ENCODE measurements around the gene SCAND1. TPM values are rescaled to one million over a fixed set of nuclear protein-coding genes. Genes with fewer than 3 reads are reported as not detected.

Gene SCAND1
- total and polyA plus RNA-seq, 9 of the 15 experiments (the other 6 are each of a cell fraction or from before 2014, with no cell fraction given), result 0.08 to 94.0 (median 5.8) TPM

DNA sequence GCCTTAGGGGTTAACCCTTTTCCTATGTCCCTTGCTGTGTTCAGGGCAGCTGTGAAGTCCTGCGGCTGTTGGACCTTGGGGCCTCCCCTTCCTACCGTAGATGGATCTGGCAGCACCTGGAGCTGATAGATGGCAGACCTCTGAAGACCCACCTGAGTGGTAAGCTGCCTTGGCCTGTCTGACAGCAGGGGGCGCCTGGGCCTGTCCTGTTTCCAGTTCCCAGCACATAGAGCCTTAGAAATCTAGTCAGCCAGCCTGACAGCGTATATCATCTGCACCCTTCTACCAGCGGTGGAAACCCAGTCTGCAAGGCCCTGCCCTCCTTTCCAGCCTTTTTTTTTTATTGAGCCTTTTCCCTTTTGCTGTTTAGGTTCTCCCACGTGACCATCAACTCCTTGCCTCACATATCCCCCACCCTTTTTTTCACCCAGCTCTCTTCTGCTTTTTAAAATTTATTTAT, 40.7 kb upstream of the SCAND1 start (continued):
- TF ChIP-seq DIDO1 (tag; IDR thresholded peaks at IDR 0.05; ENCODE audit: low read depth), result no peak
- TF ChIP-seq KLF16 (IDR thresholded peaks at IDR 0.05), result 0 out of 2 replicates have a peak, but pooled peaks have one; percentile 20
- no peak for TF ChIP-seq PHF20 (IDR thresholded peaks at IDR 0.05; ENCODE audit: partially characterized antibody)
- TF ChIP-seq ILK (tag; IDR thresholded peaks at IDR 0.05; ENCODE audit: borderline replicate concordance, low read depth), result no peak
- no peak for TF ChIP-seq ATF1 (CRISPR knock-in tag; IDR thresholded peaks at IDR 0.05)
- TF ChIP-seq ATF1 (tag; IDR thresholded peaks at IDR 0.05), result 0 out of 2 replicates have a peak, but pooled peaks have one; percentile 28
- no peak for TF ChIP-seq SAP30 (IDR thresholded peaks at IDR 0.05; ENCODE audit: borderline replicate concordance, insufficient read depth, low read depth, low read length, poor library complexity, severe bottlenecking)
- TF ChIP-seq, protein P1, sequence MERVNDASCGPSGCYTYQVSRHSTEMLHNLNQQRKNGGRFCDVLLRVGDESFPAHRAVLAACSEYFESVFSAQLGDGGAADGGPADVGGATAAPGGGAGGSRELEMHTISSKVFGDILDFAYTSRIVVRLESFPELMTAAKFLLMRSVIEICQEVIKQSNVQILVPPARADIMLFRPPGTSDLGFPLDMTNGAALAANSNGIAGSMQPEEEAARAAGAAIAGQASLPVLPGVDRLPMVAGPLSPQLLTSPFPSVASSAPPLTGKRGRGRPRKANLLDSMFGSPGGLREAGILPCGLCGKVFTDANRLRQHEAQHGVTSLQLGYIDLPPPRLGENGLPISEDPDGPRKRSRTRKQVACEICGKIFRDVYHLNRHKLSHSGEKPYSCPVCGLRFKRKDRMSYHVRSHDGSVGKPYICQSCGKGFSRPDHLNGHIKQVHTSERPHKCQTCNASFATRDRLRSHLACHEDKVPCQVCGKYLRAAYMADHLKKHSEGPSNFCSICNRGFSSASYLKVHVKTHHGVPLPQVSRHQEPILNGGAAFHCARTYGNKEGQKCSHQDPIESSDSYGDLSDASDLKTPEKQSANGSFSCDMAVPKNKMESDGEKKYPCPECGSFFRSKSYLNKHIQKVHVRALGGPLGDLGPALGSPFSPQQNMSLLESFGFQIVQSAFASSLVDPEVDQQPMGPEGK (CRISPR knock-in tag; IDR thresholded peaks at IDR 0.05; ENCODE audit: borderline replicate concordance), result no peak
- no peak for TF ChIP-seq HDAC6 (IDR thresholded peaks at IDR 0.05; ENCODE audit: low read depth, low read length)
- no peak for TF ChIP-seq ZC3H11A (IDR thresholded peaks at IDR 0.05; ENCODE audit: low read depth, low read length)
- no peak for TF ChIP-seq ZNF584 (CRISPR knock-in tag; IDR thresholded peaks at IDR 0.05; ENCODE audit: low read depth)
- no peak for TF ChIP-seq HNRNPL (IDR thresholded peaks at IDR 0.05; ENCODE audit: low read depth, low read length)
- no peak for TF ChIP-seq ZNF780A (CRISPR knock-in tag; IDR thresholded peaks at IDR 0.05)
- no peak for TF ChIP-seq ZNF586 (CRISPR knock-in tag; conservative IDR thresholded peaks at IDR 0.05)
- TF ChIP-seq SIRT6 (IDR thresholded peaks at IDR 0.05; ENCODE audit: low read depth, low read length), result no peak
- TF ChIP-seq, protein P2, sequence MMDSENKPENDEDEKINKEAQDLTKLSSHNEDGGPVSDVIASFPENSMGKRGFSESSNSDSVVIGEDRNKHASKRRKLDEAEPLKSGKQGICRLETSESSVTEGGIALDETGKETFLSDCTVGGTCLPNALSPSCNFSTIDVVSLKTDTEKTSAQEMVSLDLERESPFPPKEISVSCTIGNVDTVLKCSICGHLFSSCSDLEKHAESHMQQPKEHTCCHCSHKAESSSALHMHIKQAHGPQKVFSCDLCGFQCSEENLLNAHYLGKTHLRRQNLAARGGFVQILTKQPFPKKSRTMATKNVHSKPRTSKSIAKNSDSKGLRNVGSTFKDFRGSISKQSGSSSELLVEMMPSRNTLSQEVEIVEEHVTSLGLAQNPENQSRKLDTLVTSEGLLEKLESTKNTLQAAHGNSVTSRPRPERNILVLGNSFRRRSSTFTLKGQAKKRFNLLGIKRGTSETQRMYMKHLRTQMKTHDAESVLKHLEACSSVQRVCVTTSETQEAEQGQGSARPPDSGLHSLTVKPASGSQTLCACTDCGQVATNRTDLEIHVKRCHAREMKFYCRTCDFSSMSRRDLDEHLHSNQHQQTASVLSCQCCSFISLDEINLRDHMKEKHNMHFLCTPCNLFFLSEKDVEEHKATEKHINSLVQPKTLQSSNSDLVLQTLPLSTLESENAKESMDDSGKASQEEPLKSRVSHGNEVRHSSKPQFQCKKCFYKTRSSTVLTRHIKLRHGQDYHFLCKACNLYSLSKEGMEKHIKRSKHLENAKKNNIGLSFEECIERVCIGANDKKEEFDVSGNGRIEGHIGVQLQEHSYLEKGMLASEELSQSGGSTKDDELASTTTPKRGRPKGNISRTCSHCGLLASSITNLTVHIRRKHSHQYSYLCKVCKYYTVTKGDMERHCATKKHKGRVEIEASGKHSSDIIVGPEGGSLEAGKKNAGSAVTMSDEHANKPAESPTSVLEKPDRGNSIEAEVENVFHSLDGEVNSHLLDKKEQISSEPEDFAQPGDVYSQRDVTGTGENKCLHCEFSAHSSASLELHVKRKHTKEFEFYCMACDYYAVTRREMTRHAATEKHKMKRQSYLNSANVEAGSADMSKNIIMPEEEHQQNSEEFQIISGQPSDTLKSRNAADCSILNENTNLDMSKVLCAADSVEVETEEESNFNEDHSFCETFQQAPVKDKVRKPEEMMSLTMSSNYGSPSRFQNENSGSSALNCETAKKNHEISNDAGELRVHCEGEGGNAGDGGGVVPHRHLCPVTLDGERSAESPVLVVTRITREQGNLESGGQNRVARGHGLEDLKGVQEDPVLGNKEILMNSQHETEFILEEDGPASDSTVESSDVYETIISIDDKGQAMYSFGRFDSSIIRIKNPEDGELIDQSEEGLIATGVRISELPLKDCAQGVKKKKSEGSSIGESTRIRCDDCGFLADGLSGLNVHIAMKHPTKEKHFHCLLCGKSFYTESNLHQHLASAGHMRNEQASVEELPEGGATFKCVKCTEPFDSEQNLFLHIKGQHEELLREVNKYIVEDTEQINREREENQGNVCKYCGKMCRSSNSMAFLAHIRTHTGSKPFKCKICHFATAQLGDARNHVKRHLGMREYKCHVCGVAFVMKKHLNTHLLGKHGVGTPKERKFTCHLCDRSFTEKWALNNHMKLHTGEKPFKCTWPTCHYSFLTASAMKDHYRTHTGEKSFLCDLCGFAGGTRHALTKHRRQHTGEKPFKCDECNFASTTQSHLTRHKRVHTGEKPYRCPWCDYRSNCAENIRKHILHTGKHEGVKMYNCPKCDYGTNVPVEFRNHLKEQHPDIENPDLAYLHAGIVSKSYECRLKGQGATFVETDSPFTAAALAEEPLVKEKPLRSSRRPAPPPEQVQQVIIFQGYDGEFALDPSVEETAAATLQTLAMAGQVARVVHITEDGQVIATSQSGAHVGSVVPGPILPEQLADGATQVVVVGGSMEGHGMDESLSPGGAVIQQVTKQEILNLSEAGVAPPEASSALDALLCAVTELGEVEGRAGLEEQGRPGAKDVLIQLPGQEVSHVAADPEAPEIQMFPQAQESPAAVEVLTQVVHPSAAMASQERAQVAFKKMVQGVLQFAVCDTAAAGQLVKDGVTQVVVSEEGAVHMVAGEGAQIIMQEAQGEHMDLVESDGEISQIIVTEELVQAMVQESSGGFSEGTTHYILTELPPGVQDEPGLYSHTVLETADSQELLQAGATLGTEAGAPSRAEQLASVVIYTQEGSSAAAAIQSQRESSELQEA (IDR thresholded peaks at IDR 0.05; ENCODE audit: low read depth), result no peak
- TF ChIP-seq, protein P3, sequence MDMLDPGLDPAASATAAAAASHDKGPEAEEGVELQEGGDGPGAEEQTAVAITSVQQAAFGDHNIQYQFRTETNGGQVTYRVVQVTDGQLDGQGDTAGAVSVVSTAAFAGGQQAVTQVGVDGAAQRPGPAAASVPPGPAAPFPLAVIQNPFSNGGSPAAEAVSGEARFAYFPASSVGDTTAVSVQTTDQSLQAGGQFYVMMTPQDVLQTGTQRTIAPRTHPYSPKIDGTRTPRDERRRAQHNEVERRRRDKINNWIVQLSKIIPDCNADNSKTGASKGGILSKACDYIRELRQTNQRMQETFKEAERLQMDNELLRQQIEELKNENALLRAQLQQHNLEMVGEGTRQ (CRISPR knock-in tag; IDR thresholded peaks at IDR 0.05), result no peak
- no peak for TF ChIP-seq ZKSCAN3 (CRISPR knock-in tag; IDR thresholded peaks at IDR 0.05)
- TF ChIP-seq ZNF695 (CRISPR knock-in tag; IDR thresholded peaks at IDR 0.05), result no peak
- no peak for TF ChIP-seq CHD2 (IDR thresholded peaks at IDR 0.05; ENCODE audit: low read depth, low read length)

Data from K562 (cell line).